Neural cell (in vitro differentiated cells): Measurements from ENCODE around the gene DLG2. TPM values are rescaled to one million over a fixed set of nuclear protein-coding genes. Genes with fewer than 3 reads are reported as not detected.

Source experiments
- H2AFZ ChIP-seq: fragments of 200-600, 300-800 bp; sonication (generic), shearing (Covaris generic); 2 replicates; pipeline ENCODE4 v1.6.0; 2014; ENCODE audit warnings: low read depth, mild to moderate bottlenecking, antibody characterized with exemption, low read length, moderate library complexity
- H3F3A ChIP-seq: fragments of 200-600 bp; shearing (Covaris generic); 2 replicates; pipeline ENCODE4 v1.6.1; 2016; ENCODE audit warnings: mild to moderate bottlenecking, moderate library complexity, mixed read lengths, antibody characterized with exemption, low read length; ENCODE audit not compliant: insufficient read depth, poor library complexity, severe bottlenecking
- H3K27ac ChIP-seq: fragments of 200-600, 300-800 bp; sonication (generic), shearing (Covaris generic); 2 replicates; pipeline ENCODE4 v1.5.1; 2014; ENCODE audit warnings: mild to moderate bottlenecking, low read length, moderate library complexity
- H3K27me3 ChIP-seq: fragments of 300-800, 200-600 bp; sonication (generic), shearing (Covaris generic); 2 replicates; pipeline ENCODE4 v1.6.0; 2014; ENCODE audit warnings: mild to moderate bottlenecking, low read depth, low read length, moderate library complexity; ENCODE audit not compliant: insufficient read depth
- H3K36me3 ChIP-seq: fragments of 300-800, 200-600 bp; sonication (generic), shearing (Covaris generic); 2 replicates; pipeline ENCODE4 v1.5.1; 2014; ENCODE audit warnings: mild to moderate bottlenecking, antibody characterized with exemption, low read length, moderate library complexity; ENCODE audit not compliant: insufficient read depth
- H3K4me2 ChIP-seq: fragments of 300-800, 200-600 bp; sonication (generic), shearing (Covaris generic); 2 replicates; pipeline ENCODE4 v1.6.0; 2014; ENCODE audit warnings: mild to moderate bottlenecking, low read length
- H3K4me3 ChIP-seq: fragments of 300-800, 200-600 bp; sonication (generic), shearing (Covaris generic); 2 replicates; pipeline ENCODE4 v1.5.1; 2014; ENCODE audit warnings: mild to moderate bottlenecking, low read length, moderate library complexity
- H3K79me2 ChIP-seq: fragments of 200-600 bp; shearing (Covaris generic); replicated peaks from 2 replicates; pipeline ENCODE4 v1.6.0; 2014; ENCODE audit warnings: mild to moderate bottlenecking, low read length, moderate library complexity; ENCODE audit not compliant: insufficient read depth
- H3K9ac ChIP-seq: fragments of 300-800, 200-600 bp; sonication (generic), shearing (Covaris generic); 2 replicates; pipeline ENCODE4 v1.6.1; 2016; ENCODE audit warnings: mild to moderate bottlenecking, low read length, mixed read lengths
- H3K9me2 ChIP-seq: fragments of 200-600 bp; shearing (Covaris generic); 2 replicates; pipeline ENCODE4 v1.6.1; 2016; ENCODE audit warnings: mild to moderate bottlenecking, low read length, mixed read lengths; ENCODE audit not compliant: insufficient read depth
- H3K9me3 ChIP-seq: fragments of 200-600, 300-800 bp; sonication (generic), shearing (Covaris generic); 2 replicates; pipeline ENCODE4 v1.6.1; 2016; ENCODE audit warnings: mild to moderate bottlenecking, mixed run types, low read length, moderate library complexity, mixed read lengths
- H4K20me1 ChIP-seq: fragments of 200-600 bp; shearing (Covaris generic); 2 replicates; pipeline ENCODE4 v1.6.1; 2016; ENCODE audit warnings: mild to moderate bottlenecking, mixed run types; ENCODE audit not compliant: insufficient read depth
- EP300 ChIP-seq: fragments of 450-650 bp; conservative IDR thresholded peaks from 2 replicates; pipeline ENCODE4 v1.6.1; 2014; ENCODE audit warnings: antibody characterized with exemption, mild to moderate bottlenecking, moderate library complexity; ENCODE audit not compliant: poor library complexity, severe bottlenecking
- EZH2 ChIP-seq: fragments of 200-600, 300-800 bp; shearing (Covaris generic), sonication (generic); IDR thresholded peaks from 2 replicates; pipeline ENCODE4 v1.6.1; 2014; ENCODE audit warnings: antibody characterized with exemption, low read length, borderline replicate concordance, mild to moderate bottlenecking; ENCODE audit not compliant: insufficient read depth, poor library complexity, severe bottlenecking
- MXI1 ChIP-seq: fragments of 450-650 bp; conservative IDR thresholded peaks from 2 replicates; pipeline ENCODE4 v1.6.1; 2014; ENCODE audit warnings: antibody characterized with exemption, mild to moderate bottlenecking; ENCODE audit not compliant: poor library complexity, severe bottlenecking
- POLR2AphosphoS5 ChIP-seq: IDR thresholded peaks from 2 replicates; pipeline ENCODE4 v1.6.1; 2012
- RAD21 ChIP-seq: fragments of 450-650 bp; conservative IDR thresholded peaks from 2 replicates; pipeline ENCODE4 v1.6.1; 2014; ENCODE audit warnings: antibody characterized with exemption, mild to moderate bottlenecking, moderate library complexity
- SMC3 ChIP-seq: fragments of 450-650 bp; conservative IDR thresholded peaks from 2 replicates; pipeline ENCODE4 v1.6.1; 2014; ENCODE audit warnings: antibody characterized with exemption, mild to moderate bottlenecking, moderate library complexity; ENCODE audit not compliant: poor library complexity
- TAF1 ChIP-seq: IDR thresholded peaks from 2 replicates; pipeline ENCODE4 v1.6.1; 2012; ENCODE audit warnings: low read depth
- polyA plus RNA-seq: library from polyadenylated mRNA; depleted of rRNA; stranded (reverse); fragments of >200 nt; gene quantifications from 2 replicates; pipeline ENCODE4 v1.2.3, GENCODE V29; 2014
- TF ChIP-seq, protein P1 (sequence below): IDR thresholded peaks from 2 replicates; pipeline ENCODE4 v1.6.1; 2012; ENCODE audit warnings: borderline replicate concordance
- TF ChIP-seq, protein P2 (sequence below): fragments of 450-650 bp; IDR thresholded peaks from 2 replicates; pipeline ENCODE4 v1.5.1; 2014; ENCODE audit warnings: antibody characterized with exemption, mild to moderate bottlenecking, moderate library complexity; ENCODE audit not compliant: poor library complexity, severe bottlenecking

DLG2 gene
- polyA plus RNA-seq, 1 donor from 2014 or later, result 179 TPM

DNA sequence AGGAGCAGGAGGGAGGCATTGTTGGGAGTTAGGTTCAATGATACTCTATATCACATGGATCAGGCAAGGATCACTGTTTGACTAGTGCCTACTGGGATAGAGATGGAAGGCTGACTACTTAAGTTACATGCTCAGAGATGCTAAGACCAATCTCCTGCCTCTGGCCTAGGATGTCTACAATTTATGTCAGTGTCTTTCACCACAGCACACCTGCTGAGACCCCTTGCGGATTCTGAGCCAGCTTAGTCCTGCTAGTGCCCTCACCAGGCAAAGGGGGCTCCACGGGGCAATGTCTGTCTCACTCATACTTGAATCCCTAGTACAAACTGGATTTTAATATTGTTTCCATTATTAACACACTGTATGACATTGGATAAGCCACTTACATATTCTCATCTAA is 732.5 kb downstream of the DLG2 start:
- H3K79me2 ChIP-seq, result no peaks in the 10 kb centered on the region
- H3K27ac ChIP-seq, result no peak overlapping the region
- no peak overlapping the region for H3K4me3 ChIP-seq
- no peak overlapping the region for H2AFZ ChIP-seq
- TF ChIP-seq MXI1 (no peak), TAF1 (no peak), POLR2AphosphoS5 (no peak), SMC3 (no peak), RAD21 (no peak), EZH2 (no peak), EP300 (no peak)
- TF ChIP-seq, protein P1, sequence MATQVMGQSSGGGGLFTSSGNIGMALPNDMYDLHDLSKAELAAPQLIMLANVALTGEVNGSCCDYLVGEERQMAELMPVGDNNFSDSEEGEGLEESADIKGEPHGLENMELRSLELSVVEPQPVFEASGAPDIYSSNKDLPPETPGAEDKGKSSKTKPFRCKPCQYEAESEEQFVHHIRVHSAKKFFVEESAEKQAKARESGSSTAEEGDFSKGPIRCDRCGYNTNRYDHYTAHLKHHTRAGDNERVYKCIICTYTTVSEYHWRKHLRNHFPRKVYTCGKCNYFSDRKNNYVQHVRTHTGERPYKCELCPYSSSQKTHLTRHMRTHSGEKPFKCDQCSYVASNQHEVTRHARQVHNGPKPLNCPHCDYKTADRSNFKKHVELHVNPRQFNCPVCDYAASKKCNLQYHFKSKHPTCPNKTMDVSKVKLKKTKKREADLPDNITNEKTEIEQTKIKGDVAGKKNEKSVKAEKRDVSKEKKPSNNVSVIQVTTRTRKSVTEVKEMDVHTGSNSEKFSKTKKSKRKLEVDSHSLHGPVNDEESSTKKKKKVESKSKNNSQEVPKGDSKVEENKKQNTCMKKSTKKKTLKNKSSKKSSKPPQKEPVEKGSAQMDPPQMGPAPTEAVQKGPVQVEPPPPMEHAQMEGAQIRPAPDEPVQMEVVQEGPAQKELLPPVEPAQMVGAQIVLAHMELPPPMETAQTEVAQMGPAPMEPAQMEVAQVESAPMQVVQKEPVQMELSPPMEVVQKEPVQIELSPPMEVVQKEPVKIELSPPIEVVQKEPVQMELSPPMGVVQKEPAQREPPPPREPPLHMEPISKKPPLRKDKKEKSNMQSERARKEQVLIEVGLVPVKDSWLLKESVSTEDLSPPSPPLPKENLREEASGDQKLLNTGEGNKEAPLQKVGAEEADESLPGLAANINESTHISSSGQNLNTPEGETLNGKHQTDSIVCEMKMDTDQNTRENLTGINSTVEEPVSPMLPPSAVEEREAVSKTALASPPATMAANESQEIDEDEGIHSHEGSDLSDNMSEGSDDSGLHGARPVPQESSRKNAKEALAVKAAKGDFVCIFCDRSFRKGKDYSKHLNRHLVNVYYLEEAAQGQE, result no peak
- TF ChIP-seq, protein P2, sequence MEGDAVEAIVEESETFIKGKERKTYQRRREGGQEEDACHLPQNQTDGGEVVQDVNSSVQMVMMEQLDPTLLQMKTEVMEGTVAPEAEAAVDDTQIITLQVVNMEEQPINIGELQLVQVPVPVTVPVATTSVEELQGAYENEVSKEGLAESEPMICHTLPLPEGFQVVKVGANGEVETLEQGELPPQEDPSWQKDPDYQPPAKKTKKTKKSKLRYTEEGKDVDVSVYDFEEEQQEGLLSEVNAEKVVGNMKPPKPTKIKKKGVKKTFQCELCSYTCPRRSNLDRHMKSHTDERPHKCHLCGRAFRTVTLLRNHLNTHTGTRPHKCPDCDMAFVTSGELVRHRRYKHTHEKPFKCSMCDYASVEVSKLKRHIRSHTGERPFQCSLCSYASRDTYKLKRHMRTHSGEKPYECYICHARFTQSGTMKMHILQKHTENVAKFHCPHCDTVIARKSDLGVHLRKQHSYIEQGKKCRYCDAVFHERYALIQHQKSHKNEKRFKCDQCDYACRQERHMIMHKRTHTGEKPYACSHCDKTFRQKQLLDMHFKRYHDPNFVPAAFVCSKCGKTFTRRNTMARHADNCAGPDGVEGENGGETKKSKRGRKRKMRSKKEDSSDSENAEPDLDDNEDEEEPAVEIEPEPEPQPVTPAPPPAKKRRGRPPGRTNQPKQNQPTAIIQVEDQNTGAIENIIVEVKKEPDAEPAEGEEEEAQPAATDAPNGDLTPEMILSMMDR, result no peak
- no peak overlapping the region for H3K4me2 ChIP-seq
- H3K36me3 ChIP-seq, result no peaks in the 10 kb centered on the region
- no peaks in the 10 kb centered on the region for H3K27me3 ChIP-seq
- peaks cover 3% of the 10 kb centered on the region for H3F3A ChIP-seq
- H3K9ac ChIP-seq, result no peak overlapping the region
- H4K20me1 ChIP-seq, result no peaks in the 10 kb centered on the region
- H3K9me3 ChIP-seq, result no peaks in the 10 kb centered on the region
- H3K9me2 ChIP-seq, result no peaks in the 10 kb centered on the region

GRCh38 chr11:84890676-84891075 is 736.5 kb downstream of the DLG2 start:
- Histone ChIP-seq H3K27me3 (no peaks in the 10 kb centered on the region), H3K9me3 (no peaks in the 10 kb centered on the region), H3K79me2 (no peaks in the 10 kb centered on the region), H3K4me3 (peak overlapping the region; percentile 40), H3K9me2 (no peaks in the 10 kb centered on the region), H4K20me1 (no peaks in the 10 kb centered on the region), H3K4me2 (no peak overlapping the region), H3K27ac (peak overlapping the region; percentile 10), H3F3A (peaks cover 3% of the 10 kb centered on the region), H3K9ac (no peak overlapping the region), H2AFZ (no peak overlapping the region), H3K36me3 (no peaks in the 10 kb centered on the region)
- peak; percentile 35 for TF ChIP-seq EP300
- no peak for TF ChIP-seq TAF1
- TF ChIP-seq POLR2AphosphoS5, result peak; percentile 39
- TF ChIP-seq, protein P2, result no peak
- TF ChIP-seq MXI1, result peak; percentile 55
- TF ChIP-seq, protein P1, result peak; percentile 42
